BLaER1 (cell line): ENCODE data around the gene LYPD3.

Experiments
- H3K27ac ChIP-seq: shearing (Covaris generic); formaldehyde crosslinking; 2 replicates; pipeline ENCODE4 v1.8.1; 2022
- H3K27me3 ChIP-seq: shearing (Covaris generic); formaldehyde crosslinking; 2 replicates; pipeline ENCODE4 v1.8.1; 2022
- H3K36me3 ChIP-seq: shearing (Covaris generic); formaldehyde crosslinking; 2 replicates; pipeline ENCODE4 v1.8.1; 2022
- H3K4me1 ChIP-seq: shearing (Covaris generic); formaldehyde crosslinking; 2 replicates; pipeline ENCODE4 v1.8.1; 2022
- H3K4me2 ChIP-seq: shearing (Covaris generic); formaldehyde crosslinking; 2 replicates; pipeline ENCODE4 v1.8.1; 2022
- H3K4me3 ChIP-seq: shearing (Covaris generic); formaldehyde crosslinking; 2 replicates; pipeline ENCODE4 v1.8.1; 2022
- H3K9ac ChIP-seq: shearing (Covaris generic); formaldehyde crosslinking; 2 replicates; pipeline ENCODE4 v1.8.1; 2022
- H3K9me3 ChIP-seq: shearing (Covaris generic); formaldehyde crosslinking; 2 replicates; pipeline ENCODE4 v1.8.1; 2022
- H4K20me1 ChIP-seq: shearing (Covaris generic); formaldehyde crosslinking; 2 replicates; pipeline ENCODE4 v1.8.1; 2022
- Cebpa-rat ChIP-seq: shearing (Covaris generic); IDR thresholded peaks from 2 replicates; pipeline ENCODE4 v1.8.1; 2022

Gene LYPD3

GRCh38 chr19:43503501-43504425 is 38.4 kb upstream of the LYPD3 start:
- peak overlapping the region; percentile 89 for H3K9ac ChIP-seq
- TF ChIP-seq Cebpa-rat: no peak
- H4K20me1 ChIP-seq: 0 out of 2 replicates have a peak, but pooled peaks cover 5% of the 10 kb centered on the region
- peak overlapping the region; percentile 82 for H3K27ac ChIP-seq
- no peaks in the 10 kb centered on the region for H3K27me3 ChIP-seq
- H3K4me2 ChIP-seq: peak overlapping the region; percentile 96
- H3K4me3 ChIP-seq: peak overlapping the region; percentile 84
- H3K9me3 ChIP-seq: no peaks in the 10 kb centered on the region
- peaks cover 31% of the 10 kb centered on the region for H3K4me1 ChIP-seq
- H3K36me3 ChIP-seq: peaks cover 28% of the 10 kb centered on the region

- Histone ChIP-seq H4K20me1 (0 out of 2 replicates have a peak, but pooled peaks cover 5% of the 10 kb centered on the region), H3K4me1 (peaks cover 31% of the 10 kb centered on the region), H3K36me3 (peaks cover 22% of the 10 kb centered on the region), H3K9me3 (no peaks in the 10 kb centered on the region), H3K27me3 (no peaks in the 10 kb centered on the region), H3K4me3 (no peak overlapping the region), H3K27ac (no peak overlapping the region), H3K9ac (peak overlapping the region; percentile 89; the same call in 1 of the 2 replicates), H3K4me2 (peak overlapping the region; percentile 96)
- TF ChIP-seq Cebpa-rat: no peak
Measured at GRCh38 chr19:43502419-43502976, 37.1 kb upstream of the LYPD3 start.

GRCh38 chr19:43501661-43502418 is 36.4 kb upstream of the LYPD3 start:
- Histone ChIP-seq H3K9me3 (no peaks in the 10 kb centered on the region), H3K9ac (no peak overlapping the region), H4K20me1 (0 out of 2 replicates have a peak, but pooled peaks cover 5% of the 10 kb centered on the region), H3K36me3 (peaks cover 29% of the 10 kb centered on the region), H3K27me3 (no peaks in the 10 kb centered on the region), H3K4me3 (no peak overlapping the region), H3K4me2 (no peak overlapping the region), H3K4me1 (peaks cover 31% of the 10 kb centered on the region), H3K27ac (no peak overlapping the region)
- TF ChIP-seq Cebpa-rat: no peak

GRCh38 chr19:43499042-43499441 is 33.6 kb upstream of the LYPD3 start:
- Histone ChIP-seq H3K36me3 (peaks cover 47% of the 10 kb centered on the region), H3K4me2 (no peak overlapping the region)
- TF ChIP-seq Cebpa-rat: no peak

DNA sequence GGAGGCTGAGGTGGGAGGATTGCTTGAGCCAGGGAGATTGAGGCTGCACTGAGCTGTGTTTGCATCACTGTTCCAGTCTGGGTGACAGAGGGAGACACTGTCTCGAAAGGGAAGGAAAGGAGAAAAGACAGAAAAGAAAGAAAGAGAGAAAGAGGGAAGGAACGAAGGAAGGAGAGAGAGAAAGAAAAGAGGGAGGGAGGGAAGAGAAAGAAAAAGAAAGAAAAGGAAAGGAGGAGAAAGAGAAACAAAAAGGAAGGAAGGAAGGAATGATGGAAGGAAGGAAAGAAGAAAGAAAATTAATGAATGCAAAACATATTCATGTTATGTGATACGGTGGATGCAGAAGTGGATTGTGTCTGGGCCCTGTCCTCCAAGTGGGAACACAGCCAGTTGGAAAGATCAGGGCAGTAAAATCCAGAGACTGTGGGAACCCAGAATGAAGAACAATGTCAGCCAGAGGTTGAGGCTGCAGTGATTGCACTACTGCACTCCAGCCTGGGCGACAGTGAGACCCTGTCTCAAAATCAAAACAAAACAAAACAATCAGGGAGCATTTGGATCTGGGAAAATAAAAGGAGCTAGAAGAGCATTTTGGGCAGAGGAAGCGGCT is 32.9 kb upstream of the LYPD3 start:
- H3K4me1 ChIP-seq: peaks cover 17% of the 10 kb centered on the region
- 0 out of 2 replicates have a peak, but pooled peaks cover 5% of the 10 kb centered on the region for H4K20me1 ChIP-seq
- H3K4me2 ChIP-seq: no peak overlapping the region
- H3K4me3 ChIP-seq: no peak overlapping the region
- H3K27ac ChIP-seq: no peak overlapping the region
- H3K9me3 ChIP-seq: no peaks in the 10 kb centered on the region
- H3K36me3 ChIP-seq: peaks cover 51% of the 10 kb centered on the region
- H3K9ac ChIP-seq: no peak overlapping the region
- no peak for TF ChIP-seq Cebpa-rat
- no peaks in the 10 kb centered on the region for H3K27me3 ChIP-seq

More at GRCh38 chr19:43499042-43499441, 33.6 kb upstream of the LYPD3 start:
- Histone ChIP-seq H3K4me3 (no peak overlapping the region), H3K27ac (no peak overlapping the region), H4K20me1 (0 out of 2 replicates have a peak, but pooled peaks cover 5% of the 10 kb centered on the region), H3K9ac (no peak overlapping the region), H3K9me3 (no peaks in the 10 kb centered on the region), H3K27me3 (no peaks in the 10 kb centered on the region), H3K4me1 (peaks cover 20% of the 10 kb centered on the region)

DNA sequence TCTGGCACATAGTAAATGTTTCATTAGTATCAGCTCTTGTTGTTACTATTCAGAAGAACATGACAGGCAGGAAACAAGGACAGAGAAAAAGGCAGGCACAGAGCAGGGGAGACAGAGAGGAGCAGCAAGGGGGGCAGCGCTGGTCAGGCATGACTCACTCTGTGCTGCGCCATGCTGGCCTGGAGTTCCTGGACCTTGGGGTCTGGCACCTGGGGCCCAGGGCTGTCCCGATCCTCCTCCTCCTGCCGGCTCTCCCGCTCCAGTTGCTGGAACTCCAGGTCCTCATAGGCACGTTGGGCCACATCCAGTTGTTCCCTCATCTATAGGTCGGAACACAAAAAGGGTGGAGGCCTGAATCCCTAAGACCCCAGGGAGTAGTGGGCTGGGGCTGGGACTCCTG is 31.6 kb upstream of the LYPD3 start:
- H3K4me1 ChIP-seq: peaks cover 5% of the 10 kb centered on the region
- no peaks in the 10 kb centered on the region for H3K9me3 ChIP-seq
- no peak overlapping the region for H3K4me2 ChIP-seq
- H3K4me3 ChIP-seq: no peak overlapping the region
- no peaks in the 10 kb centered on the region for H3K27me3 ChIP-seq
- H3K27ac ChIP-seq: no peak overlapping the region
- peaks cover 52% of the 10 kb centered on the region for H3K36me3 ChIP-seq
- TF ChIP-seq Cebpa-rat: no peak
- no peak overlapping the region for H3K9ac ChIP-seq
- H4K20me1 ChIP-seq: 0 out of 2 replicates have a peak, but pooled peaks cover 5% of the 10 kb centered on the region

DNA sequence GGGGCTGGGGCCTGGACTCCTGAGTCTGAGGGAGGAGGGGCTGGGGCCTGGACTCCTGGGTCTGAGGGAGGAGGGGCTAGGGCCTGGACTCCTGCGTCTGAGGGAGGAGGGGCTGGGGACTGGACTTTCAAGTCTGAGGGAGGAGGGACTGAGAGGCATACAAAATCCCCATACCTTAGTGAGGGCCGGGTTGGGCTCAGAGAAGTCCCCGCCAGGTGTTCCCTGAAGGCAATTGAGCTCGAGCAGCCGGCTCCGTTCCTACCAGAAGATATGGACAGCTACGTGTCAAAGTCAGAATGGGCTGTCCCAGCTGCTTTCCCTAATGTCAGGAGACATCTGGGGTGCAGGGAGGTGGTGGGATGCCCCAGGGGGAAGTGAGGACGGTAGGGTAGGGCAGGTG is 29.7 kb upstream of the LYPD3 start:
- H3K4me2 ChIP-seq: no peak overlapping the region
- no peaks in the 10 kb centered on the region for H4K20me1 ChIP-seq
- H3K27me3 ChIP-seq: no peaks in the 10 kb centered on the region
- H3K9me3 ChIP-seq: no peaks in the 10 kb centered on the region
- TF ChIP-seq Cebpa-rat: no peak
- H3K4me1 ChIP-seq: peaks cover 18% of the 10 kb centered on the region
- no peak overlapping the region for H3K9ac ChIP-seq
- H3K36me3 ChIP-seq: peaks cover 45% of the 10 kb centered on the region
- no peak overlapping the region for H3K27ac ChIP-seq
- H3K4me3 ChIP-seq: no peak overlapping the region

DNA sequence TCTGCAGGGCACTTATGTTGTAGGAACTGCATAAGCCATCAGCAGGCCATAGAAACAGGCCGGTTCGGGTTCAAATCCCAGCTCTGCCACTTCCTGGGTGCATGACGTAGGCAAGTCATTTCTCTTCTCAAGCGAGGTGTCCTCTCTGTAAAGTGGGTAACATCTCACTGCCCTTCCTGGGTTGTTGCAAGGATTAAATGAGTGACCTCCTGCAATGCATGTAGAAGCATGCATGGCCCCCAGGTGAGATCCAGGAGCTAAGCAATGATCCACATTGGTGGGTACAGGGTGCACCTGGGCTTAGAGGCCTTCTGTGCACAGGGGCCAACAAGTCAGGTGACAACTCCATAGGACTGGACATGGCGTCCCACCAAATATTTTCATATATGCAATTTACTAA is 25.4 kb upstream of the LYPD3 start:
- Histone ChIP-seq H3K27me3 (no peaks in the 10 kb centered on the region), H3K4me3 (no peak overlapping the region), H3K4me1 (peaks cover 51% of the 10 kb centered on the region), H3K36me3 (peaks cover 23% of the 10 kb centered on the region), H3K9me3 (no peaks in the 10 kb centered on the region), H3K27ac (no peak overlapping the region), H3K4me2 (no peak overlapping the region), H4K20me1 (no peaks in the 10 kb centered on the region), H3K9ac (no peak overlapping the region)
- no peak for TF ChIP-seq Cebpa-rat

- Histone ChIP-seq H3K27ac (no peak overlapping the region), H3K27me3 (no peaks in the 10 kb centered on the region), H3K9ac (no peak overlapping the region), H4K20me1 (no peaks in the 10 kb centered on the region), H3K4me2 (peak overlapping the region; percentile 60), H3K4me3 (no peak overlapping the region), H3K9me3 (no peaks in the 10 kb centered on the region), H3K4me1 (peaks cover 51% of the 10 kb centered on the region), H3K36me3 (peaks cover 17% of the 10 kb centered on the region)
- no peak for TF ChIP-seq Cebpa-rat
Measured at GRCh38 chr19:43489979-43490599, 24.7 kb upstream of the LYPD3 start.
